NCI-H1105 (cell line): ENCODE measurements around the gene B3GNT3.
A peak's percentile ranks its signal among the peaks of the same experiment; 100 is the strongest.
"Not testable (repeated sequence)": the region's sequence is repeated elsewhere in the genome, so short reads cannot be mapped to it uniquely, and the experiment has no call there.

Experiments
- DNase-seq: peaks from one replicate; lab custom pipeline; 2025; lab: John Stamatoyannopoulos, UW

B3GNT3 gene

GRCh38 chr19:17796838-17797423, 2.0 kb downstream of the B3GNT3 start:
- no peak for DNase-seq

- no peak for DNase-seq
Measured at GRCh38 chr19:17797424-17798201, 2.7 kb downstream of the B3GNT3 start.

GRCh38 chr19:17798599-17798998, 3.7 kb downstream of the B3GNT3 start:
- not testable (repeated sequence) for DNase-seq

- DNase-seq: no peak
Measured at GRCh38 chr19:17802137-17802858, 7.4 kb downstream of the B3GNT3 start.

GRCh38 chr19:17803264-17803896, 8.4 kb downstream of the B3GNT3 start:
- DNase-seq: no peak

GRCh38 chr19:17805427-17805826, 10.5 kb downstream of the B3GNT3 start:
- DNase-seq: no peak

- no peak for DNase-seq
Measured at GRCh38 chr19:17806945-17807344, 12.0 kb downstream of the B3GNT3 start.

- DNase-seq: no peak
Measured at GRCh38 chr19:17807731-17808316, 12.9 kb downstream of the B3GNT3 start.

GRCh38 chr19:17811103-17811502, 16.2 kb downstream of the B3GNT3 start:
- DNase-seq: no peak

GRCh38 chr19:17811681-17812080, 16.7 kb downstream of the B3GNT3 start:
- DNase-seq: no peak

GRCh38 chr19:17812099-17812498, 17.2 kb downstream of the B3GNT3 start:
- no peak for DNase-seq

GRCh38 chr19:17817668-17818363, 22.9 kb downstream of the B3GNT3 start:
- DNase-seq: no peak

- no peak for DNase-seq
Measured at GRCh38 chr19:17821190-17821589, 26.3 kb downstream of the B3GNT3 start, which contains the start of gene INSL3. TSS of gene INSL3 (minus strand) at chr19:17821519. CDS start at chr19:17821506, 13 bp downstream.

- DNase-seq: no peak
Measured at GRCh38 chr19:17824339-17824738, 29.4 kb downstream of the B3GNT3 start.

- DNase-seq: no peak
Measured at GRCh38 chr19:17826508-17827056, 31.6 kb downstream of the B3GNT3 start.

- peak; percentile 77 for DNase-seq
Measured at GRCh38 chr19:17829855-17830566, 35.1 kb downstream of the B3GNT3 start.

GRCh38 chr19:17830567-17831418, 35.9 kb downstream of the B3GNT3 start:
- DNase-seq: peak; percentile 90

GRCh38 chr19:17831419-17831888, 36.5 kb downstream of the B3GNT3 start:
- DNase-seq: peak; percentile 6
